ENCODE measurements around the gene MAML3.

MAML3 gene

GRCh38 chr4:140076307-140076706, 77.7 kb downstream of the MAML3 start:
- TF ChIP-seq CTCF (IDR thresholded peaks at IDR 0.05; ENCODE audit: poor library complexity, severe bottlenecking): no peak
- Histone ChIP-seq H3K4me3 (ENCODE audit: severe bottlenecking) (no peak overlapping the region), H3K27me3 (ENCODE audit: insufficient read depth, poor library complexity, severe bottlenecking) (no peaks in the 10 kb centered on the region), H3K36me3 (ENCODE audit: low read depth) (no peaks in the 10 kb centered on the region), H3K9me3 (ENCODE audit: severe bottlenecking) (no peaks in the 10 kb centered on the region), H3K4me1 (ENCODE audit: insufficient read depth, poor library complexity, severe bottlenecking) (no peaks in the 10 kb centered on the region), H3K27ac (ENCODE audit: poor library complexity, severe bottlenecking) (no peak overlapping the region)
- no peak for ATAC-seq (ENCODE audit: low read depth)
- no peak for DNase-seq (ENCODE audit: low spot score)

GRCh38 chr4:140071806-140072205, 82.2 kb downstream of the MAML3 start:
- Histone ChIP-seq H3K9me3 (ENCODE audit: severe bottlenecking) (no peaks in the 10 kb centered on the region), H3K27ac (ENCODE audit: poor library complexity, severe bottlenecking) (no peak overlapping the region), H3K4me3 (ENCODE audit: severe bottlenecking) (no peak overlapping the region), H3K36me3 (ENCODE audit: low read depth) (no peaks in the 10 kb centered on the region), H3K27me3 (ENCODE audit: insufficient read depth, poor library complexity, severe bottlenecking) (no peaks in the 10 kb centered on the region), H3K4me1 (ENCODE audit: insufficient read depth, poor library complexity, severe bottlenecking) (no peaks in the 10 kb centered on the region)
- TF ChIP-seq CTCF (IDR thresholded peaks at IDR 0.05; ENCODE audit: poor library complexity, severe bottlenecking): no peak
- ATAC-seq (ENCODE audit: low read depth): no peak
- DNase-seq (ENCODE audit: low spot score): no peak

GRCh38 chr4:140070973-140071372, 83.0 kb downstream of the MAML3 start:
- no peak overlapping the region for H3K4me3 ChIP-seq (ENCODE audit: severe bottlenecking)
- no peaks in the 10 kb centered on the region for H3K27me3 ChIP-seq (ENCODE audit: insufficient read depth, poor library complexity, severe bottlenecking)
- DNase-seq (ENCODE audit: low spot score): no peak
- no peak for TF ChIP-seq CTCF (IDR thresholded peaks at IDR 0.05; ENCODE audit: poor library complexity, severe bottlenecking)
- H3K27ac ChIP-seq (ENCODE audit: poor library complexity, severe bottlenecking): no peak overlapping the region
- ATAC-seq (ENCODE audit: low read depth): no peak
- no peaks in the 10 kb centered on the region for H3K9me3 ChIP-seq (ENCODE audit: severe bottlenecking)
- H3K4me1 ChIP-seq (ENCODE audit: insufficient read depth, poor library complexity, severe bottlenecking): no peaks in the 10 kb centered on the region
- no peaks in the 10 kb centered on the region for H3K36me3 ChIP-seq (ENCODE audit: low read depth)

GRCh38 chr4:140070366-140070765, 83.6 kb downstream of the MAML3 start:
- DNase-seq (ENCODE audit: low spot score) (no peak), ATAC-seq (ENCODE audit: low read depth) (no peak)
- Histone ChIP-seq H3K36me3 (ENCODE audit: low read depth) (no peaks in the 10 kb centered on the region), H3K9me3 (ENCODE audit: severe bottlenecking) (no peaks in the 10 kb centered on the region), H3K27ac (ENCODE audit: poor library complexity, severe bottlenecking) (no peak overlapping the region), H3K4me1 (ENCODE audit: insufficient read depth, poor library complexity, severe bottlenecking) (no peaks in the 10 kb centered on the region), H3K27me3 (ENCODE audit: insufficient read depth, poor library complexity, severe bottlenecking) (no peaks in the 10 kb centered on the region), H3K4me3 (ENCODE audit: severe bottlenecking) (no peak overlapping the region)
- no peak for TF ChIP-seq CTCF (IDR thresholded peaks at IDR 0.05; ENCODE audit: poor library complexity, severe bottlenecking)

- no peak for ATAC-seq (ENCODE audit: low read depth)
- no peak for DNase-seq (ENCODE audit: low spot score)
Observed at GRCh38 chr4:140069066-140069465, 84.9 kb downstream of the MAML3 start.

More at GRCh38 chr4:140069066-140069465, 84.9 kb downstream of the MAML3 start:
- Histone ChIP-seq H3K4me3 (ENCODE audit: severe bottlenecking) (no peak overlapping the region), H3K9me3 (ENCODE audit: severe bottlenecking) (no peaks in the 10 kb centered on the region), H3K27me3 (ENCODE audit: insufficient read depth, poor library complexity, severe bottlenecking) (no peaks in the 10 kb centered on the region), H3K36me3 (ENCODE audit: low read depth) (no peaks in the 10 kb centered on the region), H3K4me1 (ENCODE audit: insufficient read depth, poor library complexity, severe bottlenecking) (no peaks in the 10 kb centered on the region), H3K27ac (ENCODE audit: poor library complexity, severe bottlenecking) (no peak overlapping the region)
- no peak for TF ChIP-seq CTCF (IDR thresholded peaks at IDR 0.05; ENCODE audit: poor library complexity, severe bottlenecking)

All from RWPE2 (cell line).